ENCODE results near the gene NSD1. TPM values are rescaled to one million over a fixed set of nuclear protein-coding genes. Genes with fewer than 3 reads are reported as not detected.

The NSD1 gene
- total and polyA plus RNA-seq, 9 of the 15 experiments (the other 6 are each of a cell fraction or from before 2014, with no cell fraction given), result 3.8 to 51.0 (median 24.7) TPM

DNA sequence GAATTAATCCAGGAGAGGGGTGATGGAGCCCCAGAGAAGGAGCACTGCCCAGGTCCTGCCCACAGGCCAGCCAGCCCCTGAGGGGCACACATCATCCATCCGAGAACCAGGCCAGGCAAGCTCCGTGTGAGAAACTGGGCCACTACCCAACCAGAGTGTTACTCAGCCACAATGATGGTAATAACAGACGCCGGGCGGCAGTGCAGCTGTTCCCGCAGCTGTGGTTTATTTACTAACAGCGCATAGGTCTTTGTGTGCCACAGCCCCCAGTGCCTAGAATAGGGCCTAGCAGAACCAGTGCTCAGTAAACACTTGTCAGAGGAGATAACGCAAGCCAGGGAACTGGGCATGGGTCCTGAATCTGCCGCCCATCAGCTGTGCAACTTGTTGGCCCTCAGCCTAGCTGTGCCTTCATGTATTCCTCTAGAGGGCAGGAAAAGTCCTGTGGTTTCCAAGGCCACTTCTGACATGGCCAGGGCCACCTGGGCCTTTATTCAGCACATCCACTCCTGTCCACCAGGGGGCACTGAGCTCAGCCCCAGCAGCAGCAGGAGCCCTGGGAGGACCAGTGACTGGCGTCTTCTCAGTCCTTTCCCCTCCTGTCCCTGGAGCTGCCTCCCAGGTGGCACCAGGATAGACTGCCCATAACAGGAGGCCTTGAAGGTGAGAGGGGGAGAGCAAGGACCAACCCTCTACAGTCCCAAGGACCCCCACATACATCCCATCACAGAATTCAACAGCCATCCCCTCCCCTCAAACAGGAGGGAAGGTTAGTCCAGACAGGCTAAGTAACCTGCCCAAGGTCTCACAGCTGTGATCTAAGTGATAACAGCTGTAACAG lies 176.0 kb downstream of the NSD1 start (continued):
- no peak for TF ChIP-seq CAMTA2 (CRISPR knock-in tag; conservative IDR thresholded peaks at IDR 0.05)
- no peak for TF ChIP-seq ZNF143 (CRISPR knock-in tag; IDR thresholded peaks at IDR 0.05)
- TF ChIP-seq DMBX1 (CRISPR knock-in tag; IDR thresholded peaks at IDR 0.05; ENCODE audit: borderline replicate concordance), result no peak
- TF ChIP-seq NFE2L1 (tag; IDR thresholded peaks at IDR 0.05; ENCODE audit: borderline replicate concordance, low read depth), result no peak
- no peak for TF ChIP-seq ZNF445 (CRISPR knock-in tag; IDR thresholded peaks at IDR 0.05; ENCODE audit: low read depth)
- TF ChIP-seq FOXA3 (CRISPR knock-in tag; conservative IDR thresholded peaks at IDR 0.05 in 1 of 2, IDR thresholded peaks at IDR 0.05 in 1 of 2), result peak in 1 of 2 experiments; percentile 74; a peak in 1 of 4 replicates
- TF ChIP-seq TEAD4 (IDR thresholded peaks at IDR 0.05; ENCODE audit: low read length), result no peak
- TF ChIP-seq TEAD4 (CRISPR knock-in tag; IDR thresholded peaks at IDR 0.05; ENCODE audit: borderline replicate concordance), result no peak
- peak; percentile 56; the same call in 1 of the 2 replicates for TF ChIP-seq CTBP1 (IDR thresholded peaks at IDR 0.05; ENCODE audit: borderline replicate concordance)
- TF ChIP-seq, protein P1, sequence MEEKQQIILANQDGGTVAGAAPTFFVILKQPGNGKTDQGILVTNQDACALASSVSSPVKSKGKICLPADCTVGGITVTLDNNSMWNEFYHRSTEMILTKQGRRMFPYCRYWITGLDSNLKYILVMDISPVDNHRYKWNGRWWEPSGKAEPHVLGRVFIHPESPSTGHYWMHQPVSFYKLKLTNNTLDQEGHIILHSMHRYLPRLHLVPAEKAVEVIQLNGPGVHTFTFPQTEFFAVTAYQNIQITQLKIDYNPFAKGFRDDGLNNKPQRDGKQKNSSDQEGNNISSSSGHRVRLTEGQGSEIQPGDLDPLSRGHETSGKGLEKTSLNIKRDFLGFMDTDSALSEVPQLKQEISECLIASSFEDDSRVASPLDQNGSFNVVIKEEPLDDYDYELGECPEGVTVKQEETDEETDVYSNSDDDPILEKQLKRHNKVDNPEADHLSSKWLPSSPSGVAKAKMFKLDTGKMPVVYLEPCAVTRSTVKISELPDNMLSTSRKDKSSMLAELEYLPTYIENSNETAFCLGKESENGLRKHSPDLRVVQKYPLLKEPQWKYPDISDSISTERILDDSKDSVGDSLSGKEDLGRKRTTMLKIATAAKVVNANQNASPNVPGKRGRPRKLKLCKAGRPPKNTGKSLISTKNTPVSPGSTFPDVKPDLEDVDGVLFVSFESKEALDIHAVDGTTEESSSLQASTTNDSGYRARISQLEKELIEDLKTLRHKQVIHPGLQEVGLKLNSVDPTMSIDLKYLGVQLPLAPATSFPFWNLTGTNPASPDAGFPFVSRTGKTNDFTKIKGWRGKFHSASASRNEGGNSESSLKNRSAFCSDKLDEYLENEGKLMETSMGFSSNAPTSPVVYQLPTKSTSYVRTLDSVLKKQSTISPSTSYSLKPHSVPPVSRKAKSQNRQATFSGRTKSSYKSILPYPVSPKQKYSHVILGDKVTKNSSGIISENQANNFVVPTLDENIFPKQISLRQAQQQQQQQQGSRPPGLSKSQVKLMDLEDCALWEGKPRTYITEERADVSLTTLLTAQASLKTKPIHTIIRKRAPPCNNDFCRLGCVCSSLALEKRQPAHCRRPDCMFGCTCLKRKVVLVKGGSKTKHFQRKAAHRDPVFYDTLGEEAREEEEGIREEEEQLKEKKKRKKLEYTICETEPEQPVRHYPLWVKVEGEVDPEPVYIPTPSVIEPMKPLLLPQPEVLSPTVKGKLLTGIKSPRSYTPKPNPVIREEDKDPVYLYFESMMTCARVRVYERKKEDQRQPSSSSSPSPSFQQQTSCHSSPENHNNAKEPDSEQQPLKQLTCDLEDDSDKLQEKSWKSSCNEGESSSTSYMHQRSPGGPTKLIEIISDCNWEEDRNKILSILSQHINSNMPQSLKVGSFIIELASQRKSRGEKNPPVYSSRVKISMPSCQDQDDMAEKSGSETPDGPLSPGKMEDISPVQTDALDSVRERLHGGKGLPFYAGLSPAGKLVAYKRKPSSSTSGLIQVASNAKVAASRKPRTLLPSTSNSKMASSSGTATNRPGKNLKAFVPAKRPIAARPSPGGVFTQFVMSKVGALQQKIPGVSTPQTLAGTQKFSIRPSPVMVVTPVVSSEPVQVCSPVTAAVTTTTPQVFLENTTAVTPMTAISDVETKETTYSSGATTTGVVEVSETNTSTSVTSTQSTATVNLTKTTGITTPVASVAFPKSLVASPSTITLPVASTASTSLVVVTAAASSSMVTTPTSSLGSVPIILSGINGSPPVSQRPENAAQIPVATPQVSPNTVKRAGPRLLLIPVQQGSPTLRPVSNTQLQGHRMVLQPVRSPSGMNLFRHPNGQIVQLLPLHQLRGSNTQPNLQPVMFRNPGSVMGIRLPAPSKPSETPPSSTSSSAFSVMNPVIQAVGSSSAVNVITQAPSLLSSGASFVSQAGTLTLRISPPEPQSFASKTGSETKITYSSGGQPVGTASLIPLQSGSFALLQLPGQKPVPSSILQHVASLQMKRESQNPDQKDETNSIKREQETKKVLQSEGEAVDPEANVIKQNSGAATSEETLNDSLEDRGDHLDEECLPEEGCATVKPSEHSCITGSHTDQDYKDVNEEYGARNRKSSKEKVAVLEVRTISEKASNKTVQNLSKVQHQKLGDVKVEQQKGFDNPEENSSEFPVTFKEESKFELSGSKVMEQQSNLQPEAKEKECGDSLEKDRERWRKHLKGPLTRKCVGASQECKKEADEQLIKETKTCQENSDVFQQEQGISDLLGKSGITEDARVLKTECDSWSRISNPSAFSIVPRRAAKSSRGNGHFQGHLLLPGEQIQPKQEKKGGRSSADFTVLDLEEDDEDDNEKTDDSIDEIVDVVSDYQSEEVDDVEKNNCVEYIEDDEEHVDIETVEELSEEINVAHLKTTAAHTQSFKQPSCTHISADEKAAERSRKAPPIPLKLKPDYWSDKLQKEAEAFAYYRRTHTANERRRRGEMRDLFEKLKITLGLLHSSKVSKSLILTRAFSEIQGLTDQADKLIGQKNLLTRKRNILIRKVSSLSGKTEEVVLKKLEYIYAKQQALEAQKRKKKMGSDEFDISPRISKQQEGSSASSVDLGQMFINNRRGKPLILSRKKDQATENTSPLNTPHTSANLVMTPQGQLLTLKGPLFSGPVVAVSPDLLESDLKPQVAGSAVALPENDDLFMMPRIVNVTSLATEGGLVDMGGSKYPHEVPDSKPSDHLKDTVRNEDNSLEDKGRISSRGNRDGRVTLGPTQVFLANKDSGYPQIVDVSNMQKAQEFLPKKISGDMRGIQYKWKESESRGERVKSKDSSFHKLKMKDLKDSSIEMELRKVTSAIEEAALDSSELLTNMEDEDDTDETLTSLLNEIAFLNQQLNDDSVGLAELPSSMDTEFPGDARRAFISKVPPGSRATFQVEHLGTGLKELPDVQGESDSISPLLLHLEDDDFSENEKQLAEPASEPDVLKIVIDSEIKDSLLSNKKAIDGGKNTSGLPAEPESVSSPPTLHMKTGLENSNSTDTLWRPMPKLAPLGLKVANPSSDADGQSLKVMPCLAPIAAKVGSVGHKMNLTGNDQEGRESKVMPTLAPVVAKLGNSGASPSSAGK (IDR thresholded peaks at IDR 0.05), result no peak
- peak; percentile 80 for TF ChIP-seq ZNF316 (IDR thresholded peaks at IDR 0.05)
- no peak for TF ChIP-seq CCAR2 (IDR thresholded peaks at IDR 0.05; ENCODE audit: low read depth, low read length)
- TF ChIP-seq TAF15 (IDR thresholded peaks at IDR 0.05; ENCODE audit: low read depth, low read length), result no peak
- TF ChIP-seq FOSL1 (tag; conservative IDR thresholded peaks at IDR 0.05), result no peak
- peak in 1 of 2 experiments; percentile 65; a peak in 1 of 4 replicates for TF ChIP-seq SRF (CRISPR knock-in tag; IDR thresholded peaks at IDR 0.05)
- TF ChIP-seq NONO (IDR thresholded peaks at IDR 0.05; ENCODE audit: low read depth in 2 of 2, low read length in 1 of 2), result 0 out of 4 replicates have a peak, but pooled peaks of 1 of the 2 experiments have one; percentile 24
- TF ChIP-seq SMAD4 (CRISPR knock-in tag; conservative IDR thresholded peaks at IDR 0.05), result no peak

Measured in K562 (cell line).